ENCODE measurements around the gene CMIP.
"Not testable (repeated sequence)": the region's sequence is repeated elsewhere in the genome, so short reads cannot be mapped to it uniquely, and the experiment has no call there.

Gene CMIP

DNA sequence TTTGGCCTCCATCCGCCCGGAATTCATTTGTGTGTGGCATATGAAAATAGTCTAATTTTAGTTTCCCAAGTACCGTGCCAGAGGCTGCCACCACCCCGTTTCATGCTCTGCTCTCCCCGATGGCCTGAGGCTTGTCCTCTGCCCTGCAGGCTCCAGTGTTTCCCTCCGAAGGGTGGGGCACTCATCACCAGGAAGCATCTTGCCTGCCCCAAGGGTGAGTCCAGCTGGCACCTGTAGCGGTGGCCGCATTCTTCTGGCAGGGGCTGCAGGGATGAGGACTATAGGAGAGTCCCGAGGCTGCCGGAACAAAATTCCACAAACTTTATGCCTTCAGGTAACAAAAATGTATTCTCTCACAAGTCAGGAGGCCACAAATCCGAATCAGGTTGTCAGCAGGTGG is 23.1 kb upstream of the CMIP start:
- no peak for DNase-seq (ENCODE audit: low read depth)

DNA sequence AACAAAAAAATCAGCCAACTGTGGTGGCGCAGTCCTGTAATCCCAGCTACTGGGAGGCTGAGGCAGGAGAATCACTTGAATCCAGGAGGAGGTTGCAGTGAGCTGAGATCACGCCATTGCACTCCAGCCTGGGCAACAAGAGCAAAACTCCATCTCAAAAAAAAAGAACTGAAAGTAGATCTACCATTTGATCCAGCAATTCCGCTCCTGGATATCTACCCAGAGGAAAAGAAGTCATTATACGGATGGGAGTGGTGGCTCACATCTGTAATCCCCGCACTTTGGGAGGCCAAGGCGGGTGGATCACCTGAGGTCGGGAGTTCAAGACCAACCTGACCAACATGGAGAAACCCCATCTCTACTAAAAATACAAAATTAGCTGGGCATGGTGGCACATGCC is 22.5 kb upstream of the CMIP start:
- DNase-seq (ENCODE audit: low read depth), result not testable (repeated sequence)

GRCh38 chr16:81424771-81425170 is 19.8 kb upstream of the CMIP start:
- no peak for DNase-seq (ENCODE audit: low read depth)

- no peak for DNase-seq (ENCODE audit: low read depth)
Measured at GRCh38 chr16:81427219-81427618, 17.4 kb upstream of the CMIP start.

DNA sequence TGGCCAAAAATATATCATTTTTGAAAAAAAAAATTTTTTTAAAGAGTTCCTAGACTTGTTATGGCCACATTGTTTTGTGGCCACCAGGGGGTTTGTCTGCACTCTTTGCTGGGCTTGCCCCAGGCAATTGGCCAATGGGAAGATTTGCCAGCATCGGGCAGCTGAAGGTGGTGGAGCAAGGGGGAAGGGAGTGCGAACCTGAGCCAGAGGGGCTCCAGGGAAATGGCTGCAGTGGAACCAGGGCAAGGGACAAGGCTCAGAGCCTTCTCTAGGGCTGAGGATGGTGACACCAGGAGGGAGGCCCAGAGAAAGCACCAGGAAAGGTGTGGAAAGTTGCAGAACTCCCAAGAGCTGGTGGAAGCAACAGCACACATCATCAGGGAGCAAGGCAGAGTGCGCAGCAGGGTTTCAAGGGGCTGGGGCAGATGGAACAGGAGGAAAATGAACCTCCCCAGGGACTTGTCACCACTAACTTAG is 15.5 kb upstream of the CMIP start:
- no peak for DNase-seq (ENCODE audit: low read depth)

DNA sequence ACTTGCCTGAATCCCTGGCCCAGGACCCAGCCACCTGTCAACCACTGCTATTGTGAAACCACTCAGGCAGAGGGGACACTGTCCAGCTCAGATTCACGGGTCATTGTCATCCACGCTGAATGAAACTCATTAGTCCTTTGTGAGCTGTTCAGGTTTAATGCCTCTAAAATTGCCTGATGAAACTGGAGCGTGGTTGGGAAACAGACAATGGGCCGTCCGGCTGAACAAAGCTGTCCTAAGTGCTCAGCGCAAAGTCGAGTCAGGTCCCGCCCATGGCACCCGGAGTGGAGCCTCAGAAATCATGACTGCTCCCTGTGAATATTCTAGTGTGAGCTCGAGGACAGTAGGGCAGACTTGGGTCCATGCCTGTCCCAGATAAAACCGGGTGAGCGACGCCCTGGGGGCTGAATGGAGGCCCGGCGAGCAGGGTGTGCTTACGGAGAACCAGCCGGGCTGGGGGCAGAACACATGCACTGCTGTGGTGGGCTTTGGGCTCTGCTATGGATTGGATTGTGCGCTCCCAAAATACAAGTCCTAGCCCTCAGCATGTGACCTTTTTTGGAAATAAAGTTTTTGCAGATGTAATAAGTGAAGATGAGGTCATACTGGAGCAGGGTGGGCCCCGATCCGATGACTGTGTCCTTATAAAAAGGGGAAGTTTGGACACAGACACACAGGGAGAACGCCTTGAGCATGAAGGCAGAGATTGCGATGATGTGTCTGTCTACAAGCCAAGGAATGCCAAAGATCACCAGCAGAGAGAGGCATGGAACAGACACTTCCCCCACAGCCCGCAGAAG is 12.9 kb upstream of the CMIP start:
- DNase-seq (ENCODE audit: low read depth), result no peak

GRCh38 chr16:81432937-81433557 is 11.6 kb upstream of the CMIP start:
- DNase-seq (ENCODE audit: low read depth), result no peak

DNA sequence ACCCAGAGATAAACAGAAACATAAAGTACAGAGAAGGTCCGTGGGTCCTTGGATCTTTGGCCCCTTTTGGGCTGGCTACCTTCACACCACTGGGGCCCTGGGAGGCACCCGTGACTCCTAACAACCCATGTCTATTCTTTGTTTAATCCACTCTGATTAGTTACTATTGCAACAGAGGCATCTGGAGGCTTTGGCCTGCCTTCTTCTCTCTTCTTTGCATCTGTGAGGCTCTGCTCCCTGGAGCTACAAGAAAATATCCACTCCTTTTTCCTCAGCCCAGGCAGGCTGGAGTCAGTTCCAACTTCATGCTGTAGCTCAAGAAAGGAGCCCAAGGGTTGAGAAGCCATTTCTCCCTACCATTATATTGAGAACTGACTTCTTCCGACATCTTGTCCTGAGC is 9.5 kb upstream of the CMIP start:
- DNase-seq (ENCODE audit: low read depth), result no peak

DNA sequence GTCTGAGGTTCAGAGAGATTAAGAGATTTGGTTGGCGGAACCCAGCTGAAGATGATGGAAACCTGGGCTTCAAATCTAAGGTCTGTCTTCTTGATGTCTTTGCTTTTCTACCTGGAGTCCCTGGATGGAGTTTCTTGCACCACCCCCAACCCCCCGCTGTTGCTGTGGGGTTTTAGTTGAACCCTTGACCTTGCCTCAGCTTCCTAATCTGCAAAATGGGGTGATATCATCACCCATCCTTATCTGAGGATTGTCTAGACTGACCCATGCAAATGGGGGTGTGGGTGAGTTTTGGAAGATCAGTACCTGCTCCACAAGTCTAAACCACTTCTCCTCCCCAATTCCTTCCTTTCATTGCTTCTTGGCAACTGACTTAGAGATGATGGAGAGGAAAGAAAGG is 9.0 kb upstream of the CMIP start:
- no peak for DNase-seq (ENCODE audit: low read depth)

- DNase-seq (ENCODE audit: low read depth), result no peak
Measured at GRCh38 chr16:81436386-81436785, 8.2 kb upstream of the CMIP start.

DNA sequence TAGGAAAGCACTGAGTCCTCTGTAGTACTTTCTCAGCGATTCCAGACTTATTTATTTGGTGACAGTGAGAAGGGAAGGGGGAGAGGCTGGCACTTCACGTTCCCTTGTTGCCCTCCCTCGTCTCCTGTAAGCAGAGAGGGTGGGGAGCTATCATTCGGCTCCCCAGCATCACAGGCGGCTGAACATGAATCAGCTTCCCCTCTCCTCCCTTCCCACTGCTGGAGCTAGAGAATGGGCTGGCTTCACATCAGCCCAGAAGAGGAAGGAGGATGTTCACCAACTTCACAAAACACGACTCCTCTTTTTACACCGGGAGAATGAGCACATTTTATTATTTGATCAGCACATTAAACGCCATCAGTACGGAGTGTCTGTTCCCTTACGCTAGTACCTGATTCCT is 6.7 kb upstream of the CMIP start:
- DNase-seq (ENCODE audit: low read depth), result no peak

- no peak for DNase-seq (ENCODE audit: low read depth)
Measured at GRCh38 chr16:81440888-81441761, 3.5 kb upstream of the CMIP start.

DNA sequence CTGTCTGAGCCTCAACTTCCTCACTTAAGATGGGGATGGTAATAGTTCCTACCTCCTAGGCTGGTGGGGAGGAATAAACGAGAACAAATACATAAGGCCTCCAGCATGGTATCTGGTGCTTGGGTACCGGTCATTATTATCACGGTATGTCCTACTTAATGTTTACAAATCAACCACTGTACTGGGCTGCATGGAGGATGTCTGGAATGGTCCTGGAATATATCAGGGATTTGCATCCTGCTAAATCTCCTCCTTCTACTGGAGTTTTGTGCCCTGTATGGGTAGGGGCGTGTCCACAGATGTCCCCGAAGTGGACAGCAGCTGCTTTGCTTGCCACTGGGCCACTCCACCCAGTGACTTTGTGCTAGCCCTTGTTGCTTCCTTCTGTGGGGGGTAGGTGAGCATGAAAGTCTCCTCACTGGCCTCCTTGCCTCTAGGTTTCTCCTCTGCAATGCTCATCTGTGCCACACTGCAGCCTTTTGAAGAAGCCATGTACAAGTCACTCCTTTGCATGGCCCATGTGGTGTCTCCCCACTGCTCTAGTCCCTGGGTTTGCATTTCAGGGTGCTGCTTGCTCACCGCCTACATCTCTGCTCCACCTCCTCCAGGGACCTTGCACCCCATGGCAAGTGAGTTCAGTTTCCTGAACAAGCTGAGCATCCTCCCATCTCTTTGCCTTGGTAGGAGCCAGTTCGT is 2.2 kb upstream of the CMIP start:
- DNase-seq (ENCODE audit: low read depth), result no peak

- no peak for DNase-seq (ENCODE audit: low read depth)
Measured at GRCh38 chr16:81442916-81443687, 1.5 kb upstream of the CMIP start.

DNA sequence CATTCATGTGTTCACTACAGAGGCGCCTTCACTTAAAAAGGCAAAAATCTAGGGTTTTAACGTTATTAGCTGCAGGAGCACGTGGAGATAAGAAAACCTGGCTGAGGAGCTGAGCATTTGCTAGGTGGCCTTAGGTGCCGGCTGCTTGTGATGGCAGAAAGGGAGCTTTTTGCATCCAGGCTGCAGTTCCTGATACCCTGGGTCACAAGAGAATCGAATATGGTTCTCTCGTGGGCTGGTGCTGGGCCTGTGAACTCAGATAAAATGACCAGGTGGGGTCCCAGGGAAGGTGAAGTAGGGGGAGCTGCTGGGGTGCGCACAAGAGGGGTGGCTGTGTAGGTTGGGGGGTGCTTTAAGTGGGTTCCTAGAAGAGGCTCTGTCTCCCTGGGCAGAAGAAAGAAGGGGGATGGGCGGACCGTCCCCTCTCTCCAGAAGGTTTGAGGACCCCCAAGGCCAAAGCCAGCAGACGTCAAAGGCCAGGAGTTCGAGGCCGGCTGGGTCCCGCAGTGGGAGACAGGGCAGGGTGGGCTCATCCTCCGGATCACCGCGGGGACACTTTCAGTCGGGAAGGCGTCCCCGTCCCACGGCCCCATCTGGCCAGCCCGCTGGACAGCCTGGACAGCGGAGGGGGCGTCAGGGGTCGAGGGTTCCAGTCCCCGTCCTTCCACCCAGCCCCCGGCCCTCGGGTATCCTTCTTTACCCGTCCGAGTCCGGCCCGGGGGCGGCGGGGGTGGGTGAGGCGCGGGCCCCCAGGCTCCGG is 740 bp upstream of the CMIP start:
- no peak for DNase-seq (ENCODE audit: low read depth)

DNA sequence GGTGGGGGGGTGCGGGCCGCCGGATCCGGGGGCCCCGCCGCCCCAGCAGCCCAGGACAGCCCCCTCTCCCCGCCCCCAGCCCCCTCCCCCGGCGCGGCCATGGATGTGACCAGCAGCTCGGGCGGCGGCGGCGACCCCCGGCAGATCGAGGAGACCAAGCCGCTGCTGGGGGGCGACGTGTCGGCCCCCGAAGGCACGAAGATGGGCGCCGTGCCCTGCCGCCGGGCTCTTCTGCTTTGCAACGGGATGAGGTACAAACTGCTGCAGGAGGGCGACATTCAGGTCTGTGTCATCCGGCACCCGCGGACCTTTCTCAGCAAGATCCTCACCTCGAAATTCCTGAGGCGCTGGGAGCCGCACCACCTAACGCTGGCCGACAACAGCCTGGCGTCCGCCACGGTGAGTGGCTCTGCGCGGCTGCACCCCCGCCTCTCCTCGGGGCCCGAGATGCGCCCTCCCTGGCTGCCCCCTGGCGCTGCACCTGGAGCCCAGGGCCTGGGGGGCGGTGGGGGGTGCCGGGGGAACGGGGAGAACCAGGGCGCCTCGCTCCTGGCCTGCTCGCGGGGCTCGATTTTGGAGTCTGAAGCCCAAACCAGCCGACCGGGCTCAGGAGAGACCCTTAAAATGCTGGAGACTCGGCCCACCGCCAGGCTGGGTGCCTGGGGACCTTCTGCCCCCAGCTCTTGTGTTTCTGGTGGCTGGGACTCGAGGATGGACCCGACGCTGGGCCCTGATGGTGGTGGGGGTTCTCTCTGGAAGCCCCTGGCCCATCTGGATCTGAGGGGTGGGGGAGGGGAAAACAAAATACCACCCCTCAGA is 744 bp downstream of the CMIP start:
- DNase-seq (ENCODE audit: low read depth), result no peak

- no peak for DNase-seq (ENCODE audit: low read depth)
Measured at GRCh38 chr16:81445966-81446906, 1.6 kb downstream of the CMIP start.

DNA sequence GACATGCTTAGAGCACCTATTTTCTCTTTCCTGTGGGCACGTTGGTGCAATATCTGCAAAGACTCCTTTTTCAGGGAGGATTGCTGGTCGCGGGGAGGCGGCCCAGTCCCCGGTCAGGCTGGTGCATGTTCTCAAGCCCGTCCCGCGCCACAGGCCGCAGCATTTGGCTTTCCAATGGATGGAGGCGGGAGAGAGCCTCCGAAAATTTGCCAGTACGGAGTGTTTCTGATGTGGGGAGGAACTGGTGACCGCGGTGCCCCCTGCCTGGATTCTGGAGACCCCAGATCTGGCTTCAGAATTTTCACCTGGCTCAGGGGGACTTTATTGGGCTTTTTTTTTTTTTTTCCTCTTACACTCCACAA is 2.3 kb downstream of the CMIP start:
- DNase-seq (ENCODE audit: low read depth), result no peak

Measured in activated T-cell treated with anti-CD3 and anti-CD28 coated beads for 1 hour (primary cell).